ENCODE data around the gene KLHL28. TPM values are rescaled to one million over a fixed set of nuclear protein-coding genes. Genes with fewer than 3 reads are reported as not detected.
"Not testable (repeated sequence)": the region's sequence is repeated elsewhere in the genome, so short reads cannot be mapped to it uniquely, and the experiment has no call there.

The KLHL28 gene
- total RNA-seq, 1 donor from 2014 or later, result 16.8 TPM

DNA sequence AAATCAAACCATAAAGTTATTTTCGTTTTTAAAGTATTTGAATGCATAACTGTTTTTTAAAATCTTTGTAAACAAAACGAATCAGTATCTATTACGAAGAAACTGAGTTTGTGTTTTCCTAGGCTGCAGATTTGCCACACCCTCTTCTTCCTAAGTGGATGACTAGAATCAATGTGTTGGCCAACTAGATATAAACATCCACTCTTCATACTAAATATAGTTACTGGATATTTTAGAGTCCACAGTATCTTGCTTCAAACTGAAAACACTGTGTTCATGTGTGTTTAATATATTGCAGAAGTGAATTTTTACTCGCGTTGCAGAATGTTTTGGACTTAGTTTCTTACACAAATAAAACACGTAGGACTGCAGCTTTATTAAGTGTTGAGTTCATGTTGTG, 63.2 kb downstream of the KLHL28 start:
- intact Hi-C loops (cut with micrococcal nuclease), result loop anchor here (5.0 kb wide), 1 partner anchor 369 kb away; no protein-coding TSS in a partner anchor

DNA sequence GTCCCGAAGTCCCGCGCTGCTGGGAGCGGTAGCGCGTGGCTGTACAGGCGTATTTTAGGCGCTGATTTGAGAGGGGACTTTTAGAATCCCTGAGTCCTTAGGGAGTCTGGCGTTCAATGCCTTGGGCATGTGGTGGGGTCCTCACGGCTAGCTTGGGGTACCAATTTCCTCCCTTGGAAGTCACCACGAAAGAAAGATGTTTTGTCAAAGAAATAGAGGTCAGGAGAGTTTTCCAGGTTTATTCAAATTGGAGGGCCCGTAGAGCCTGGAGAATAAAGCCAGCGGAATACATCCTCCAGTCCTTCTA, 63.9 kb downstream of the KLHL28 start:
- intact Hi-C loops (cut with micrococcal nuclease), result loop anchor here (1.0 to 5.0 kb wide), 5 partner anchors 64 to 370 kb away; partner anchors contain the start of genes FKBP3, KLHL28, MIS18BP1 and PRPF39

DNA sequence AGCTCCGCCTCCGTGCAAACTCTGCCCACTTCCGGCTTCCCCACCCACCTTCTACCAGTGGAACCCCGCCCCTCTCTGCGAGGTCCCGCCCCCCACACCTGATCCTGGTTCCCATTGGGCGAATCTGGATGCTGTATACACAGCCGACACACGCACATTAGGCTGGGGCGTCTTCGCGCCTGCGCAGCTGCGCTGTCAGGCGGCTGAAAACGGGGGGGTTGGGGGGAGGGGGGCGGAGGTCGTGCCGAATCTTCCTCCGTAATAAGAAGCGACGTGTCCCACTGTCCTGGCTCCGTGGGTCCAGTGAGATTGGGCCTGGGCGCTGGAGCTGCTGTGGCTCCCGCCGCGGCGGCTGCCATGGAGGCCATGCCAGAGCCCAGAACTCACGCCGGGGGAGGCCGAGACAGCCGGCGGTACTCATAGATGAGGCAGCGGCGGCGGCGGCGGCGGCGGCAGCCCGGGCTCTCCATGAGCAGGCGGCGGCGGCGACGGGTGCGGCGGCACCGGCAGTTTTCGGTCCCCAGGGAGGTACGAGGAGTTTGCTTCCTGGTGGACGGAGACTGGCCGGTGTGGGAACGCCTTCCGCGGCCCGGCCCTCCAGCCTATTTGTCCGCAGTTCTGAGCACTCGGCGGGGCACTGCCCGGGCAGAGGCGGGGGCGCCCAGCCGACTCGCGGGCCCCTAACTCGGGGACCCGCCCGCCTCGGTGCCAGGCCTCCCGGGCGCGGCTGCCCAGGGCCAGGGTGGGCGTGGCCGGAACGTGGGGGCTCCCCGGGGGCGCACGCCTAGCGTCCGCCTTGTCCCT, 64.5 kb downstream of the KLHL28 start:
- intact Hi-C loops (cut with micrococcal nuclease), result loop anchor here (1.0 to 5.0 kb wide), 5 partner anchors 64 to 370 kb away; partner anchors contain the start of genes FKBP3, KLHL28, MIS18BP1 and PRPF39

DNA sequence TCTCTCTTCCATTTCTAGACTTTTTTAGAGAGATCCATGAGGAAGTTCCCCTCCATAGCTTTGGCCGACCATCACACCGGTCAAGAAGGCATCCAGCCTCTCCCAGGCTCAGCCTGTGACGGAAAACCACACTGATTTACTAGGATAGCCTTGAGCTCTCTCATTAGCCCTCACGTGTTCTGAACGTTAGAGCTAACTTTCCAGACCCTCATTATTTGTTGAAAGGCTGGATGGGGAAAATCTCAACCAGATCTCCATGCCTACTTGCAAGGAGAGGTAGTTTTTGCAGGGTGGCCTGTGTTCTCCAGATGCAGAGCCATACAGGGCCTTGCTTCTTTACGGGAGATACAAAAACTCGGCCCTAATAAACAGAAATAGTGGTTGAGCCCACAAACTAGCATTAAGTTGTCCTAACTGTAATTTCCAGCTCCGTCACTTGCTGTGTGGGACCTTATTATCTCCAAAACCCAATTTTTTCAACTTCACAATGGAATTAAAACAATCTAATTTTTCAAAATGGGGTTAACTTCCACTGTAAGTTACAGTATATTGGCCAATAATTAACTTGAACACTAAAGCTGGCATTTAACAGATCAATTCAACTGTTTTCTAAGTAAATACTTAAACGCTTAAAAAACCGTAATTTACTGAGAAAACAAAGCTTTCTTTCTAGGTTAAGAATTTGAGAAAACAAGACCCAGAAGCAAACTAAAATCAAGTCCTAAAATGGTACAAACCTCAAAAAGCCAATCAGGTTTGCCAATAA, 65.3 kb downstream of the KLHL28 start:
- intact Hi-C loops (cut with micrococcal nuclease), result loop anchor here (1.0 to 5.0 kb wide), 5 partner anchors 65 to 371 kb away; partner anchors contain the start of genes FKBP3, KLHL28, MIS18BP1 and PRPF39

DNA sequence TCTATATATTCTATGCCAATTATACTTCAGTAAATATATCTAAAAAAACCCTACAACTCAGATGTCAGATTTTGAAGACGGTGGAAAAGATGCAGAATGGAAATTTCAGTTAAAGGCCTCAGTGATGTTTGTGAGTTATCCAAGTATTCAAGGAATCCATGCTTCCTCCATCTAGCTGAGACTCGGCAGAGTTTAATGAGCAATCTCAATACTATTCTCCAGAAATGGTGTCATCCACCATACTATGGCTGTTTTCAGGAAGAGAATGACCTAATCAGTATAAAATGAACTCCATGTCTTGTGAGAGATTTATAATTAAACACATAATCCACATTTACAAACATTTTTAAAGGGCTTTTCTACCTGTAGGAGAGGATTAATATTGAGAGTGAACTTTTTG, 66.0 kb downstream of the KLHL28 start:
- intact Hi-C loops (cut with micrococcal nuclease), result loop anchor here (5.0 kb wide), 1 partner anchor 372 kb away; no protein-coding TSS in a partner anchor

DNA sequence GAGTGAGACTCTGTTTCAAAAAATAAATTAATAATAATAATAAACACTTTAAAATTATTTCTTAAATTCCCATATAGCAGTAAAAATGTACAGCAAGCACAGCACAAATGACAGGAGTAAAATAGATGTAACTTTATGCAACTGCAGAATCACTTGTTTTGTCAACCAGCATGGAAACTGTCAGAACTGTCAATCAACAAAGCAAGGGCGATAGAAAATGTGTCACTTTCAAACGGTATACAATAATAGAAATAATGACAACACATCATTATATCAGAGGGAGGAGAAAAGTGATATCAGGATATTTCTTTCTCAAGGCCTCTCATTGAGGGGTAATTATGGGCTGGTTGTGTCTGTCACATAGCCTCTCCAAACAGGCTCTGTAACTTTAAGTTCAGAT, 68.2 kb downstream of the KLHL28 start:
- intact Hi-C loops (cut with micrococcal nuclease), result no loop called here

DNA sequence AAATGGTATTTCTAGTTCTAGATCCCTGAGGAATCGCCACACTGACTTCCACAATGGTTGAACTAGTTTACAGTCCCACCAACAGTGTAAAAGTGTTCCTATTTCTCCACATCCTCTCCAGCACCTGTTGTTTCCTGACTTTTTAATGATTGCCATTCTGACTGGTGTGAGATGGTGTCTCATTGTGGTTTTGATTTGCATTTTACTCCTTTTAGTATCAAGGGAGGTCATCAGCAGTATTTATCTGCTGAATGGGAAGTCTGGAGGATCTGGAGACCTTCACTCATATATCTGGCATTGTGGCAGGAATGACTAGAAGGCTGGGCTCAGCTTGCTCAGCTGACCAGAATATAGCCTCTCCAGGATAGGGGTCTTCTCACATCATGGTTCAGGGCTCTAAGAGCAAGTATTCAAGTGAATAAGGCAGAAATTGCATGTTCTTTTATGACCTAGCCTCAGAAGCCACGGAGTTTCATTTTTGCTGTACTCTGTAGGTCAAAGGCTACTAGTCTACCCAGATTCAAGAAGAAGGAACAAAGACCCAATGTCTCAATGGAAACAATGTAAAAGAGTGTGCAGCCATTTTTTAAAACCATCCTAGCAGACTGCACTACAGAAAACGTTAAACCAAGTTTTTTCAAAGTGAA, 69.9 kb downstream of the KLHL28 start:
- intact Hi-C loops (cut with micrococcal nuclease), result not testable (repeated sequence)

DNA sequence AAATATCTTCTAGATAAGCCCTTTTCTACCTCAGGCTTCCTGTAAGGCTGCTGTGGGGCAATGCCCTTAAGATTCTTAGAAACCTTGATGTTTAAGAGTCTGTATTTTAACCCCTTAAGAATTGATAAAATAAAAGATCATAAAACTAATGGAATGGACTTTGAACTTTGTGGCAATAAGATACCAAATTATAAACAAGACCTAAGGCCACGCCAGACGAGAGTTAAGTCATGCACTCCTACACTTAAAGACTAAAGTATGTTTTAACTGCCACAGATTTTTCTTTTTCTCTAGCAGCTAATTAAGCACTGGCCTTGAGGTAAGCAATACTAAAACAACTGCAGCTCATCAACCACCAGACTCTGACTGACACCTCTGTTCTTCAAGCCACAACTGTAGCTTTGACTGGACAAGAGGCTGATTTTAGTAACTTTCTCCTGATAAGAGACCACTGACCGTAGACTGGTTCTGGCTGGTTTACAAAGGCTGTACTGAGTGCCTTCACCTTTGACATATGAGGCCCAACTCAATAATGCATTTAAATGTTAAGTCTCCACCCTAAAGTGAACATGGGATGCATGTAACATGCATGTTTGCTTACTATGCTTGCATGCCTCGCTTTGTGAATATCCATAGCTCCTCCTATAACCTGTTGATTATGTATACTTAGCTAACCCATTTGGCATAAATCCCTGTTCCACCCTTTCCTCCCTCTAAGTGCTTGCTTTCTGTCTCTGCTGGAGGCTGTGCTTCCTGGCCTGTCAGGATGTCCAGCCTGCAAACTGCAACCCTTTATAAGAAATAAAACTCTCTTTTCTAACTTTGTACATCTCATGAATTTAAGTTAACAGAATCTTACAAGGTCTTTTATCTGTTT, 71.9 kb downstream of the KLHL28 start:
- intact Hi-C loops (cut with micrococcal nuclease), result no loop called here

DNA sequence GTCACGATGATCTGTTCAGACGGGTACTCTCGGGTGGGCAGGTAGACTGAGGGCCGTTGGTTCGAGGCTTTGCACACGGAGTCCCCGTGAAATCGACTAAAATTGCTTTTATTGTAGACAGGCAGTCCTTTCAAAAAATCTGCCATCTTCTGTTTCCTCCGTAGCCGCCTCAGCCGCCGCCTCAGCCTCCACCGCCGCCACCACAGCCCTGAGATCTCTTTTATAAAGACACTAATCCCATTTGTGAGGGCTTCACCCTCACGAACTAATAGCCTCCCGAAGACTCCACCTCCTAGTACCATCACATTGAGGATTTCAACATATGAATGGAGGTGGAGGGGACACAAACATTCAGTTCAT, 74.2 kb downstream of the KLHL28 start:
- intact Hi-C loops (cut with micrococcal nuclease), result no loop called here

DNA sequence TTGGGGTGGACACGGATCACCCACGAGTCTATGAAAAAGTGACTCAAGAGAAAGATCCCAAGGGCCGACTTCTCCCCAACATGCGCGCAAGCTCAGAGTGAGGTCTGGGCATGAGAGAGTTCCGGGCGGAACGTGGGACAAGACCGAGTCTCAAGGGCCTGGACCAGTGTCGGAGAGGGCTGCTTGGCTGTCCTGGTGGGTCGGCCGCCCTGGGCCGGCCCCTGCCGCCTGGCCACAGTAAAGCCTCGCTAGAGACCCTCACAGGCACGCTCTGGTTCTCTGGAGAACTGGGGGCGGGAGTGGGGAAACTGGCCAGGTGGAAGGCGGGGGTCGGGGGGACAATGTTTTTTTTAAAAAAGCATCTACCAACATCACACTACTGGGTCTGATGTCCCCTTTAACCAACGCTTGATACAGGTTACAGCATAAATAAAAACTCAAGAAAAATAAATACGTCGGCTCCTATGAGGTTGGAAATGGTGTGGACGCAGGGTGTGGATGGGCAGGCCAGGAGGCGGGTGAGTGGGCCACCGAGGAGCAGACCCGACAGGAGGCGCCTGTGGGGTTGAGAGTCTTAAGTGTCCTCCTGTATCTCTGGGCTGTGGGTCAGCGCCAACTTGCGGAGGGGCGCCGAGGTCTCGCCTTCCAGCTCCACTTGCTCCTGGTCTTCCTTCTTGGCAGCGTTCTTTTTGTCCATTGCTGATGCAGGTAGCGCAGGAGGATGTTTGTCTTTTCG, 74.7 kb downstream of the KLHL28 start:
- intact Hi-C loops (cut with micrococcal nuclease), result no loop called here

DNA sequence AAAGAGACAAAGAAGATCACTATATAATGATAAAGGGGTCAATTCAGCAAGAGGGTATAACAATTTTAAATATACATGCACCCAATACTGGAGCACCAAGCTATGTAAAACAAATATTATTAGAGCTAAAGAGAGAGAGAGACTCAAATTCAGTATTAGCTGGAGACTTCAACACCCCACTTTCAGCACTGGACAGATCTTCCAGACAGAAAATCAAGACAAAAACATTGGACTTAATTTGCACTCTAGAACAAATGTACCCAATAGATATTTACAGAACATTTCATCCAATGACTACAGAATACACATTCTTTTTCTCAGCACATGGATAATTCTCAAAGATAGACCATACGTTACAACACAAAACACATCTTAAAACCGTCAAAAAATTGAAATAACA, 81.0 kb downstream of the KLHL28 start:
- intact Hi-C loops (cut with micrococcal nuclease), result no loop called here

Other genes starting within 250 kb of the KLHL28 start
- gene TOGARAM1, start 243 bp upstream of the KLHL28 start, total RNA-seq, result 9.8 TPM in 2 replicates
- 40.8 and 43.0 TPM in 2 replicates for gene PRPF39, start 122.2 kb upstream of the KLHL28 start, total RNA-seq
- gene FKBP3, start 172.5 kb upstream of the KLHL28 start, total RNA-seq, result 66.7 and 67.0 TPM in 2 replicates
- gene FANCM, start 174.0 kb upstream of the KLHL28 start, total RNA-seq, result 17.1 and 17.4 TPM in 2 replicates

All from T-helper 2 cell treated with Interferon-gamma antibody and Interleukin-4, amounts not matched to agents 100 ng/mL and 5 ng/mL, for 36 hours (primary cell).